ENCODE data around the gene IL1A.

GRCh38 chr2:112791693-112792230, 7.5 kb upstream of the IL1A start:
- TF ChIP-seq, protein P1, sequence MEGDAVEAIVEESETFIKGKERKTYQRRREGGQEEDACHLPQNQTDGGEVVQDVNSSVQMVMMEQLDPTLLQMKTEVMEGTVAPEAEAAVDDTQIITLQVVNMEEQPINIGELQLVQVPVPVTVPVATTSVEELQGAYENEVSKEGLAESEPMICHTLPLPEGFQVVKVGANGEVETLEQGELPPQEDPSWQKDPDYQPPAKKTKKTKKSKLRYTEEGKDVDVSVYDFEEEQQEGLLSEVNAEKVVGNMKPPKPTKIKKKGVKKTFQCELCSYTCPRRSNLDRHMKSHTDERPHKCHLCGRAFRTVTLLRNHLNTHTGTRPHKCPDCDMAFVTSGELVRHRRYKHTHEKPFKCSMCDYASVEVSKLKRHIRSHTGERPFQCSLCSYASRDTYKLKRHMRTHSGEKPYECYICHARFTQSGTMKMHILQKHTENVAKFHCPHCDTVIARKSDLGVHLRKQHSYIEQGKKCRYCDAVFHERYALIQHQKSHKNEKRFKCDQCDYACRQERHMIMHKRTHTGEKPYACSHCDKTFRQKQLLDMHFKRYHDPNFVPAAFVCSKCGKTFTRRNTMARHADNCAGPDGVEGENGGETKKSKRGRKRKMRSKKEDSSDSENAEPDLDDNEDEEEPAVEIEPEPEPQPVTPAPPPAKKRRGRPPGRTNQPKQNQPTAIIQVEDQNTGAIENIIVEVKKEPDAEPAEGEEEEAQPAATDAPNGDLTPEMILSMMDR (IDR thresholded peaks at IDR 0.05) = no peak
- no peak for TF ChIP-seq POLR2A (IDR thresholded peaks at IDR 0.05)
